ENCODE results near the gene SPATA17.
"Not testable (repeated sequence)": the region's sequence is repeated elsewhere in the genome, so short reads cannot be mapped to it uniquely, and the experiment has no call there.

The SPATA17 gene

GRCh38 chr1:217630711-217631591 is at the start of gene SPATA17, which contains the start of gene GPATCH2:
SPATA17 (plus strand) TSS chr1:217631344; CDS start chr1:217631379, 35 bp downstream.
GPATCH2 (minus strand) TSS chr1:217631090; CDS start chr1:217630971, 119 bp downstream.
- DNase-seq (ENCODE audit: low spot score) = peak; percentile 83

GRCh38 chr1:217584286-217584811 is 46.8 kb upstream of the SPATA17 start:
- not testable (repeated sequence) for DNase-seq (ENCODE audit: low spot score)

- DNase-seq (ENCODE audit: low spot score) = no peak
Measured at GRCh38 chr1:217585577-217585976, 45.6 kb upstream of the SPATA17 start.

DNA sequence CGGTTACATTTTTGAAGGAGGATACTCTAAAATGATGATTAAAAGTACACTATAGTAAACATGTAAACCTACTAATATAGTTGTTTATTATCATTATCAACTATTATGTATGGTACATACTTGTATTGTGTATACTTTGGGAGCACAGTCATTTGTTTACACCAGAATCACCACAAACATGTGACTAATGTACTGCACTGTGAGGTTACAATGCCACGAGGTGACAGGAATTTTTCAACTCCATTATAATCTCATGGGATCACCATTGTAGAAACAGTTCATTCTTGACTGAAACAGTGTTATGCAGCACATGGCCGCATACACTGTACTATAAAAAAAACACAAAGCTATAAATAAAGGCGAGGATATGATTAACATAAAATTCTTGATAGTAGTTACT is 44.6 kb upstream of the SPATA17 start:
- no peak for DNase-seq (ENCODE audit: low spot score)

GRCh38 chr1:217590598-217590997 is 40.5 kb upstream of the SPATA17 start:
- no peak for DNase-seq (ENCODE audit: low spot score)

DNA sequence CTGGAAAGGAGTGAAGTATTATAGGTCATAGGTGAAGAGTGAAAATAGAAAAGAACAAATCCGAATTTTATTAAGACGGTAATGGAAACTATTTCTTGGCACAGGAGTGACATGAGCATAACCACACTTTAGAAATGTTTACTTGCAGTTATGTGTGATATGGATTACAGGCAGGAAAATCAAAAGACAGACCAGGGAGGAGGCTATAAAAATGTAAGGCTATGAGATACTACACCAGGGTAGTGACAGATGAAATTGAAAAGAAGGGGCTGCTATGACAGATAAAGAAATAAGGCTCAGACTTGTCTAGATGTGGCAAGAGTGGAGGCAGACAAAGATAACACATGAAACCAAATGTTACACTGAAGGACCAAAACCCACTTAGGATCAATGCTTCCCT is 32.0 kb upstream of the SPATA17 start:
- DNase-seq (ENCODE audit: low spot score) = no peak

DNA sequence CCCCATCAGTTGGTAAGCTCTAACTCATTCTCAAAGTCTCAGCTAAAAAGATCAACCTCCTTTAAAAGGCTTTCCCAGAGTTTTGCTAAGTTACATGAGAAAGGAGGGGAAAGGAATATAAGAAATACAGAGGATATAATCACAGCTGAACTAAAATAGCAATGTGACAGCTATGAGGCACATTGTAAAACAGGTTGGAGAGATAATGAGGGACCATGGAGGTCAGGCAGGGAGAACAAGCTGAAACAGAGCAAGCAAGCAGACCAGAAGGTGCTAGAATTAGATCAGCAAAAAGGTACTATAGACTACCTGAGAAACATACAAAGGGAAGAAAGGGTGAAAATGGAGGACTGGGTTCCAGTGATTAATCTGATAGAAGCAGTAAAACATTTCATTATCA is 28.8 kb upstream of the SPATA17 start:
- DNase-seq (ENCODE audit: low spot score) = no peak

DNA sequence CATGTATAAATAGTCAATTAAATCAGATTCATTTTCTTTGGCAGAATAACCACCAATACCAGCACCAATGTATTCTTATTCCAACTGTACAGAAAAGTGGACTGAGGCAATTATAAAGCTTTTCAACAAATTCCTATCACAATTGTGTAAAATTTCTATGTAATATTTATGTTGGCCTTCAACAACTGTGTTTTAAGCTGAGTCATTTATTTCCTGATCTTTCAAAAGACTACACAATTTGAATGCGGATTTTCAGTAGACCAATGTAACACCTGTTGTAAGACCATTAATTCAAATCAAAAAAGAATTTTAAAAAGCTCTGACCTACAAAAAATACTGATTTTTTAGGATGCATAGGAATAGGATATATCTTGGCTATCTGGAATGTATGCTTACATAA is 25.8 kb upstream of the SPATA17 start:
- DNase-seq (ENCODE audit: low spot score) = no peak

DNA sequence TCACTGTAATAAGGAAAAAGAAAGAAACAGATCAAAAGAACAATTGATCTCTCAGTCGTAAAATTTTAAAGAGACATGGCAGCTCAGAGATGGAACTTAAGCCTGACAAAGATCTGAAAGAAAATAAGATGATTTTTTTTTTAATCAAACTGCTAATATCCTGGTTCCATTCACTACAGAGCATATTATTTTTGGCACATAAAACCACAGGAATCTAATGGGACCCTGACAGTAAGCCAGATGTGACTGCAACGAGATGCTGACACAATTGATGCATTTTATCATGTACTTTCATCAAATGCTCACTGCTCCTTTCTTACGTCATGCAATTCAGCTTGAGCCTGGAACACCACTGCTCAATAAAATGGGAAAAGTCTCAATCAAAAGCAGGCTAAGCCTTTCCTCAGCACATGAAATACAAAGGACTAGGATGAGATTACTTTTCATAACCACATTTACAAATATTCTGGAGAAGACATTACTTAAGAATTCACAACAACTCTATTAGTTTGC is 16.9 kb upstream of the SPATA17 start:
- DNase-seq (ENCODE audit: low spot score) = no peak

- no peak for DNase-seq (ENCODE audit: low spot score)
Measured at GRCh38 chr1:217617126-217617525, 14.0 kb upstream of the SPATA17 start.

DNA sequence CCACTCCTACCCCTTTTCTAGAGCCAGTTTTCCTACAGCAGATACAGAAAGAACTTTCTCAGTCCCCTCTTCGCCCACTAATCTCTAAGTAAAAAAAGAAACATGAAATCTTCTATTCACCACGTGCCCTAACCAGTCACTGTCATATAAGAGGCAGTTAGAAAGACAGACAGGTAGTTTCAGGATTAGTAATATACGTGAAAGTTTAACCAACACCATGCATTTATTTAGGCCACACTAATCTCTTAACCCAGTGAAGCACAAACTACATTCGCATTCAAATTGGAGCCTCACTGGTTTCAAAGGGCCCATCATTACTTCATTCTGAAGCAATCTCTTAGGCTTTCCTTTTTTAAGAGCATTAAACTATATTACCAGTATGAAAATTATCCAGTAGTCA is 10.3 kb upstream of the SPATA17 start:
- DNase-seq (ENCODE audit: low spot score) = no peak

DNA sequence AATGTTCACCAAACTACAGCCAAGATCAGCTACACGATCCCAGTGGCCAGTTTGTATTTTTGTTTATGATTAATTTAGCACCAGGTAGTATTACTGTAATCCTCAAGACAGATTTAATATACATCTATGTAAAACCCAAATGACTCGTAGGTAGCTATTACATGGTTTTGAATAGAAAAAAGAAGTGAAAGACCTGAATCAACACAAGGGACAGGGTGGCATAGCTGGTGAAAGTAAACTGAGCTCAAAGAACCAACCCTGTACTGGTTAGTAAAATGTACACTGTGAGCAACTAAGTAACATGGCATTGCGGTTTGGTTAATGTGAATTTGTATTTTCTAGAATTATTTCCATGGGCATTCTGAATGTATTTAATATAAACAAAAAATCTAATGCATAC is 9.1 kb upstream of the SPATA17 start:
- DNase-seq (ENCODE audit: low spot score) = no peak

- DNase-seq (ENCODE audit: low spot score) = no peak
Measured at GRCh38 chr1:217626321-217626720, 4.8 kb upstream of the SPATA17 start.

- no peak for DNase-seq (ENCODE audit: low spot score)
Measured at GRCh38 chr1:217627431-217627830, 3.7 kb upstream of the SPATA17 start.

DNA sequence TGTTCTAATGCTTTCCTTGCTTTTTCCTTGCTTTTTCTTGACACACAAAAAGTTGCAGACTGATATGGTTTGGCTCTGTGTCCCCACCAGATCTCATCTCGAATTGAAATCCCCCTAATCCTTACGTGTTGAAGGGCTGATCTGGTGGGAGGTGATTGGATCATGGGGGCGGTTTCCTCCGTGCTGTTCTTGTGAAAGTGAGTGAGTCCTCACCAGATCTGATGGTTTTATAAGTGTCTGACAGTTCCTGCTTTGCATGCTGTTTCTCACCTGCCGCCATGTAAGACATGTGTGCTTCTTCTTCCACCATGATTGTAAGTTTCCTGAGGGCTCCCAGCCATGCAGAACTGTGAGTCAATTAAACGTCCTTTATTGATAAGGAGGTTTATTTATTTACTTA is 11.3 kb downstream of the SPATA17 start:
- DNase-seq (ENCODE audit: low spot score) = no peak

- no peak for DNase-seq (ENCODE audit: low spot score)
Measured at GRCh38 chr1:217647791-217648190, 16.6 kb downstream of the SPATA17 start.

GRCh38 chr1:217650674-217651073 is 19.5 kb downstream of the SPATA17 start:
- DNase-seq (ENCODE audit: low spot score) = no peak

GRCh38 chr1:217660353-217661062 is 29.4 kb downstream of the SPATA17 start:
- DNase-seq (ENCODE audit: low spot score) = peak; percentile 9

DNA sequence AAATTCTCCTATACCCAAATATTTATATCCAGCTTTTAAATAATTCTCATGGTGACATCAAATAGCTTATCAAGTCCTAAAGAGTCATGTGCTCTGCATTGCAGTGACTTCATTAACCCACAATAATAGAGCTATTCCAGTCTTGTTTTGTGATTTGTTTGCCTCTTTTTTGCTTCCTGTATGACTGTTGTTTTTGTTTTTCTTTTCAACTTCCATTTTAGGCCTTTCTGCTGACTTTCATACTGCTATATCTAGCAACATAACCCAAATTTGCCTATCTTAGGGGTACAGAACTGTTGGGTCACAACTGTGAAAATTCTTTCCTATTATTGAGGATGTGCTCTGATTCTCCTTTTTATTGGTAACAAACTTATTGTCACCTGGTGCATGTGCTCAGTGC is 30.3 kb downstream of the SPATA17 start:
- DNase-seq (ENCODE audit: low spot score) = no peak

- DNase-seq (ENCODE audit: low spot score) = no peak
Measured at GRCh38 chr1:217668351-217668940, 37.3 kb downstream of the SPATA17 start.

- no peak for DNase-seq (ENCODE audit: low spot score)
Measured at GRCh38 chr1:217673387-217673786, 42.2 kb downstream of the SPATA17 start.

GRCh38 chr1:217674028-217674729 is 43.0 kb downstream of the SPATA17 start:
- DNase-seq (ENCODE audit: low spot score) = no peak

All from hepatic stellate cell (primary cell).